Activated naive CD4-positive, alpha-beta T cell treated with anti-CD3 and anti-CD28 coated beads, Interleukin-2, amount 50 U/mL, for 16 hours (primary cell): ENCODE measurements around the gene OR2T1.
"Not testable (repeated sequence)": the region's sequence is repeated elsewhere in the genome, so short reads cannot be mapped to it uniquely, and the experiment has no call there.

Source experiments
- DNase-seq: peaks from one replicate; pipeline ENCODE4 v3.0.0-alpha.2; 2020

The OR2T1 gene

DNA sequence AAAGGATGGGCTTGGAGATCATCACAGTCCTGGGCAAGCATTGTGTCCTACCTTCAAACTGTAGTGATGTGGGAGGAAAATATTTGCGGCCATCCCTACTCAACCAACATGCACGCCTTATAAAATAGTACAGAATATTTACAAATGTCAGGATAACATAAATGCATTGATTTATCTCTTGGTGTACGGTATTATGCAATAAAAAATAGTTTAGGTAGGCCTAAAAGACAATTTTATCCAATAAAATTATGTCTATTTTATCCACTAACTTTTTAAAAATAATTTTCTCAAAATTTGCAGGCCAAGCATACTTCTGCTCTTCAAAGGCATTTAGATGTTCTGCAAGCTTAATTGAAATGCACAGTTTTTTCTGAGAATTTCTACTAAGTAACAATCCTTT lies at the start of gene OR2T1:
Gene OR2T1, plus strand, starts transcription at position 301 of the 400 bp plus-strand sequence. CDS start 3,100 bp downstream, outside the sequence.
- no peak for DNase-seq

DNA sequence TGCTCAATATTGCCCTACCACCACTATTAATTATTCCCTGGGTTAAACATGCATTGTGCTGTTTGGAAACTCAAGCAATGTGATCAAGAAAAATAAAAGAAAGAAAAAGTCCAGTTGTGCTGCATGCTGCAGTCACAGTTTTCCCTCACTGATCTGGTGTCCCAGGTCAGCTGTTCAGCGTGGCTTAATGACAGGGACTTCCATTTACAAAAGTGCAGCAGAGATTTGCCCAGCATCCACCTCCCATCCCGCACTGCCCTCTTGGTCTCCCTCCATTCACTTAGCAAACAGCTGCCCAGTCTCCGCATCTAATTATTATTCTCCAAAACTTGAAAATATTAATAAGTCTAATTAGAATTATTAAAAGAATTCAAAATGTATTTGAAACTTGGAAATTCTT lies 43.4 kb upstream of the OR2T1 start:
- DNase-seq, result no peak

DNA sequence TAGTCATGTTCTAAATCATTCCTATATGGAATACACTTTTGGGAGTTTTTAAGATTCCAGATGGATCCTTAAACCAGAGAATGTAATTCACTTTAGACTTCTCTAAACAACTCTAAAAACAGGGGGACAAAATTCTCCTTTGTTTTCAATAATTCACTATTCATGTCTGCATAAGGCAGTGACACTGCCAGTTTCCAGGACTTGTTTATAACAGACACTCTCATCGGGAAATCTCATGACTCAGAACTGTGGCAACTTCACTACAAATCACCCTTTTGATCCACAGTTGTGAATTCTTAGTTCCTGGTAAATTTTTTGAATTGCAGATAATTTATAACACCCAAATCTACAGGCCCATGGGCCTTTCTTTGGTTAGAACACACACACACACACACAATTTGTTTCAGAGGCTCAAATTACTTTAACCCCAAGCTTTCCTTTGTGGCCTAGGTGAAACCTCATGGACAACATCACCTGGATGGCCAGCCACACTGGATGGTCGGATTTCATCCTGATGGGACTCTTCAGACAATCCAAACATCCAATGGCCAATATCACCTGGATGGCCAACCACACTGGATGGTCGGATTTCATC lies 41.6 kb upstream of the OR2T1 start, which contains the start of gene OR2T4:
Gene OR2T4, plus strand, starts transcription at position 545 of the 595 bp plus-strand sequence. Its CDS starts 0 bp downstream, at position 545.
- DNase-seq, result no peak

GRCh38 chr1:248366609-248367008 lies 36.2 kb upstream of the OR2T1 start:
- no peak for DNase-seq

- DNase-seq, result no peak
Observed at GRCh38 chr1:248372394-248372793, 30.5 kb upstream of the OR2T1 start.

- DNase-seq, result no peak
Observed at GRCh38 chr1:248373761-248374160, 29.1 kb upstream of the OR2T1 start.

GRCh38 chr1:248375446-248375845 lies 27.4 kb upstream of the OR2T1 start, which contains the start of gene OR2T6:
Gene OR2T6 (plus strand): TSS chr1:248375746. CDS start chr1:248387609, 11,863 bp downstream.
- DNase-seq, result no peak

- DNase-seq, result no peak
Observed at GRCh38 chr1:248376916-248377315, 25.9 kb upstream of the OR2T1 start.

DNA sequence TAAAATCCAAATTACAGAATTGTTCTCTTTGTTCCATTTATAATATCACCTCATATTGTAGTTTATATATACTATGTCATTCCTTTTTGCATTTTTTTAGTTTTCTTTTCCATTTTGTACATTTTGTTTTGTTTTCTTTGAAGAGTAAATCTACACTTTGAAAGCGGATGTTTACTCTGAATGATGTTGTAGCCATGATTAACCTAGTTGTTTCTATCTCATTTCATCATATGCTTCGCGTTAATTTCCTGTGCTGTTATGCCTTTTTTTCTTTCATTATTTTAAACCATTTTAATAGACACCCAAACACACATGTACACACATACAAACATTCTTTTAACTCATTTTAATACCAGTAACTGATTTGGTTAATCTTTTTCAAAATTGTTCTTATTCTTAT lies 22.0 kb upstream of the OR2T1 start:
- DNase-seq, result no peak

- no peak for DNase-seq
Observed at GRCh38 chr1:248388426-248388825, 14.4 kb upstream of the OR2T1 start.

DNA sequence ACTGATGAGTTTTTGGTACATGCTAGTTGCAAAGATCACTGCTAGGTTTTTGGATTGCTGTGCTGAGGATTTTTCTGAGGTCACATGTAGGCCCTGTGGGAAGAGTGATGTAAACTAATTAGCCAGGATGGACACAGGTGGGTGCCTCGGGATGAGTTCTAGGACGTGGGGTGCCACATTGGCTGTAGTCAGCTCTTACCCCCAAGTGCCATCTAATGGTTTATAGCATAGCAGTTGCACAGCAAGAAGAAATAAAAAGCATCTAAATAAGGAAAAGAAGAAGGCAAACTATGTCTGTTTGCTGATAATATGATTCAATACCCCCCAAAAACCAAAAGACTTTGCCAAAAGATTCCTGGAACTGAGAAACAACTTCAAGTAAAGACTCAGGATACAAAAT lies 9.8 kb upstream of the OR2T1 start:
- no peak for DNase-seq

- no peak for DNase-seq
Observed at GRCh38 chr1:248404024-248404423, 1.2 kb downstream of the OR2T1 start.

DNA sequence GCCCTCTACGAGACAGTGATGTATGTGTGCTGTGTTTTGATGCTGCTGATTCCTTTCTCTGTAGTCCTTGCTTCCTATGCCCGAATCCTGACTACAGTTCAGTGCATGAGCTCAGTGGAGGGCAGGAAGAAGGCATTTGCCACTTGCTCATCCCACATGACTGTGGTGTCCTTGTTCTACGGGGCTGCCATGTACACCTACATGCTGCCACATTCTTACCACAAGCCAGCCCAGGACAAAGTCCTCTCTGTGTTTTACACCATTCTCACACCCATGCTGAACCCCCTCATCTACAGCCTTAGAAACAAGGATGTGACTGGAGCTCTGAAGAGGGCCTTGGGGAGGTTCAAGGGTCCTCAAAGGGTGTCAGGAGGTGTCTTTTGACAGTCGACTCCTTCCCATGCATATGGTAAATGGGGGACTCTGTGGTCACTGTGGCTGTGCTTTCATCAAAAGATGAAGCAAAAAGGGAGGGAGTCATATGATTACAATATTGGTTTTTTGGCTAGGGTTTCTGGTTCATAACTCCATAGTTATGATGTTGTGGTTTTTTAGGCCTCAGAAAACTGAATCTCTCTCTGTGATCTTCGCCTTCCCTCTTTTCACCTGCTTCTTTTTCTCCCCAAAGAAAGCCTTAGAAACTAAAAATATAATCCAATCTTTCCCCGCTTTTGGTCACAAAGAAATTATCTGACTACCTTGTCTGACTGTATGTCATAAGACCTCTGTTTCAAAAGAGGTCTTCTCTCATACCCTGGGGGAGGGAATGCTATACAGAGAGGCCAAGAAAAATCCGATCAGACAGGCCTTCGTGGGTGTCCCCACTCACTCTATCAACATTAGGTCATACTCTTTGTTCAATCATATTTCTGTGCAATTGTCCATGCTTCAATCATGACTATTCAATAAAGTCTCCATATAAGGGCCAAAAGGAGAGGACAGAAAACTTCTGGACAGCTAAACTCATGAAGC lies 4.2 kb downstream of the OR2T1 start:
- DNase-seq, result no peak

DNA sequence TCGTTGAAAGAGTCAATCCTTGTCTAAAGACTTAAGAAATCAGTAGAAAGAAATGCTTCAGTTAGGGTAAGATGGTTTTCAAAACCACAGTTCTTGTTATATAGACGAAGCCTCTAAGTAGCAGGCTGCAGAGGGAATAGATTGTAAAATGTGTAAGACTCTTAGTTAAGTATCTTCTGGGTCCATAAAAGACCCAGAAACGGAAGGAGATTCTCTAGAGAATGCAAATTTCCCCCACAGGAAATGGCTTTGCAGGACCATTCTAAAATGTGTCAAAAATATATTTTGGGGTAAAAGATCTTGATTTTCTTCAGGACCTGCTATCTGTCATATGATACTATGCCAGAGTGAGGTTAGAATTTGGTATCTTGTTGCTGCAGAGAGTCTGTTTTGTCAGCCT lies 13.4 kb downstream of the OR2T1 start:
- DNase-seq, result no peak

GRCh38 chr1:248417854-248418253 lies 15.0 kb downstream of the OR2T1 start:
- no peak for DNase-seq

DNA sequence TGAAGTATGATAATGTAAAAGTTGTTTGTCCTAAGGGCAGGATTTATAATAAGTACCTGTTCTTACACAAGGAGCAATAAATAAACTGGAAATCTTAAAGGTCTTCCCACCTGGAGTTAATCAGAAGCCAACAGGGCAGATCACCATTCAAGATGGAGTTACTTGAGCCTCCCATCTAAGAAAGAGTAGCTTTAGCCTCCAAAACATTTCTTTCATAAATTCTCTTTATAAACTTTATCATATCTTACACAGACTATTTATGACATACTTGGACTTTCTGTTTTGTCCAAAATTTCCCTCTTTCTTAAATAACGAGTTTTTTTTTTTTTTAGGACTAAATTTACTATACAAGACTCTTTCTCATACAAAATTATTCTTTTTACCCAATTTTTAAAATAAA lies 18.5 kb downstream of the OR2T1 start:
- no peak for DNase-seq

DNA sequence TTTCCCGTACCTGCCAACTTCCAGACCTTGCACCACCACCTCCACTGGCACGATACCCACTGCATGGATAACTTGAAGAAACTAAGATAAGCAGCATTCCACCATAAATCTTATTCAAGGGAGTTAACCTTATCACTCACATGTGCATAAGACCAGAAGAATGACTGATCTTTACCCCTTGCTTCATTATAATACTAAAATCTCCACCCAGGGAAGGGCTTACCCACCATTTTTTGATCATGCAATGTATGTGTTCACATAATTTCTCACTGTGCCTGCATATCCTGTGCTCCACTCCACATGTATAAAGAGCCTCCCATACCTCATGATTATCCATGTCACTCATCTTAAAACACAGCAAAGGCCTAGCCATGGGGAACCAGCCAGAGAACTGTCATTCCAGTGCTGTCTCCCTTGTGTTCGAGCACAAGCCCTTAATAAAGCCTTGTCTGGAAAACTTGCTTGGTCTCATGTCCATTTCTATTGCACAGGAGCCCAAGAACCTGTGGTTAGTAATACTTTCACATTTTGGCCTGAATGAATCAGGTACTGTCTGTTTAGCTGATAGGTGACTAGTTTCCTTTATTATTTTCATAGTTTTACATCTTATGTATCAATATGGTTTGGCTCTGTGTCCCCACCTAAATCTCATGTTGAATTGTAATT lies 24.8 kb downstream of the OR2T1 start:
- not testable (repeated sequence) for DNase-seq

DNA sequence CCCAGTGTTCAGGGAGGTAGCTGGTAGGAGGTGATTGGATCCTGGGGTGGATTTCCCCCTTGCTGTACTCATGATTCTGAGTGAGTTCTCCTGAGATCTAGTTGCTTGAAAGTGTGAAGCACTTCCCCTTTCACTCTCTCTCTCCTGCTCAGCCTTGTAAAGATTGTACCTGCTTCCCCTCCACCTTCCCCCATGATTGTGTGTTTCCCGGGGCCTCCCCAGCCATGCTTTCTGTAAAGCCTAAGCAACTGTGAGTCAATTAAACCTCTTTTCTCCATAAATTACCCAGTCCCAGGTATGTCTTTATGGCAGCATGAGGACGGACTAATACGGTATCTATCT lies 25.3 kb downstream of the OR2T1 start:
- DNase-seq, result not testable (repeated sequence)

DNA sequence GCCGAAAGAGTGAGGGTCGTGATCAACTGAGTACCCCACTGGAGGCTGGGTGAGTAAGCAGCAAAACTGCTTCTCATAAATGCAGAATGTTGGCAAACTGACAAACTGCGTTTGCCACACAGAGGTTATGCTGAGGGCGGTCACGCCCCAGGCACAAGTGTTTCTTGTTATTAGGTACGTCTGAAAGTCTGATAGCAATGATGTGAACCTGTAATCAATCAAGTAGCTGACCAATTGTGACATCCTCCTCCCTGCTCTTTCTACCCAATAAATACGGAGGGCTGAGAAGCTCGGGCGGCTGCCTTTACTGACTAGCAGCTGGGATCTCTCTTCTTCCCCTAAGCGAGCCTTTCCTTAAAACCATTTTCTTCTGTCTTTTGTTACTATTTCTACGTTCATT lies 28.8 kb downstream of the OR2T1 start:
- DNase-seq, result not testable (repeated sequence)

DNA sequence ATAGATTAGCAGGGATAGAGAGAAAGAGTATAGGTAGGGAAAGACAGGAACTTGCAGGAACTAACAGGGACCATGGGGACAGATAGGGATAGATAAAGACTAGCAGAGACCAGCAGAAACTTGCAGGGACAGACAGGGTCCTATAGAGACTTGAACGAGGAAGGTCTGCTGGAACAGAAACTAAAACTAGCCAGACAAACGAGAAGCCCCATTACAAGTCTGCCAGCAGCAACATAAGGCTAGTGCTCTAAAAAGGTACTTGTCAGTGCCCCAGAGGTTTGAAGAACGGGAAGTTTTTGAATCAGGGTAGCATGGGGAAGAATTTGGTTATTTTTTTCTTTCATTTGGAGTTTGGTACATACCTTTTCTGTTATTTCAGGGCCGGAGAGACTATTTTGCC lies 29.4 kb downstream of the OR2T1 start:
- not testable (repeated sequence) for DNase-seq

GRCh38 chr1:248433811-248434415 lies 31.1 kb downstream of the OR2T1 start:
- DNase-seq, result not testable (repeated sequence)

DNA sequence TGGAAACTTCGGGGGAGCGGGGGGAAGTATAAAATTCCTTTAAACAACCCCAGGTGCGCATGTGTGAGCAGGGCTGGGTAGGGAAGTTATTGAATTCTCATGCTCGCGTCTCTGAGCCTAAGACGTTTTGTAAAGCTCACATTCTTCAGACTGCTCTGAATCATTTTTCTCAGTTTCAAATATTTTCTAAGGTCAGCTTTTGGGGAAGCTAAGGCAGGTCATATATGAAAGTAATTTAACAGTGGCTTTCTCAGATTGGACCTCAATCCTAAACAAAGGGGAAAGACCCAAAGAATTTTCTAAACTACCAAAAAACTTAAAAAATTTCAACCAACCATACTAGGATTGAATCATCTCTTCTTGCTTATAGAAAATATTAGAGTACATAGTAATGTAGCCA lies 32.1 kb downstream of the OR2T1 start:
- DNase-seq, result not testable (repeated sequence)

- DNase-seq, result not testable (repeated sequence)
Observed at GRCh38 chr1:248436303-248436702, 33.5 kb downstream of the OR2T1 start.
